ENCODE results near the gene SEZ6L.

Gene SEZ6L

DNA sequence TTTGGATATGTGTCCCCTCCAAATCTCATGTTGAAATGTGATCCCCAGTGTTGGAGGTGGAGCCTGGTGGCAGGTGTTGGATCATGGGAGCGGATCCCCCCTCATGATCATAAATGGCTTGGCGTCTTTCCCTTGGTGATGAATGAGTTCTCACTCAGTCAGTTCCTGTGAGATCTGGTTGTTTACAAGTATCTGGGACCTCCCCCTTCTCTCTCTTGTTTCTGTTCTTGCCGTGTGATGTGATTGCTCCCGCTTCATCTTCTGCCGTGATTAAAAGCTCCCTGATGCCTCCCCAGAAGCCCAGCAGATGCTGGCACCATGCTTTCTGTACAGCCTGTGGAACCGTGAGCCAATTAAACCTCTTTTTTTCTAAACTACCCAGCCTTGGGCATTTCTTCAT lies 102.2 kb downstream of the SEZ6L start:
- Histone ChIP-seq H3K27me3 (ENCODE audit: insufficient read depth, low read depth) (no peaks in the 10 kb centered on the region; the same call in 1 of the 2 replicates), H2AFZ (ENCODE audit: low read depth) (no peak overlapping the region), H3K4me2 (no peak overlapping the region), H3K27ac (no peak overlapping the region), H3K9ac (no peak overlapping the region), H3K4me3 (IDR thresholded peaks at IDR 0.05; ENCODE audit: insufficient read depth, low read depth, low read length) (no peak overlapping the region), H3K79me2 (ENCODE audit: insufficient read depth, low read depth) (no peaks in the 10 kb centered on the region), H3K36me3 (ENCODE audit: insufficient read depth) (no peaks in the 10 kb centered on the region), H3K4me1 (ENCODE audit: low read depth, poor library complexity, severe bottlenecking) (no peaks in the 10 kb centered on the region), H4K20me1 (ENCODE audit: insufficient read depth) (no peaks in the 10 kb centered on the region)
- TF ChIP-seq CTCF (conservative IDR thresholded peaks at IDR 0.05; ENCODE audit: low read depth, low read length) = no peak

- TF ChIP-seq CTCF (conservative IDR thresholded peaks at IDR 0.05; ENCODE audit: low read depth, low read length) = no peak
- Histone ChIP-seq H3K36me3 (ENCODE audit: insufficient read depth) (no peaks in the 10 kb centered on the region), H3K27ac (no peak overlapping the region), H4K20me1 (ENCODE audit: insufficient read depth) (no peaks in the 10 kb centered on the region), H3K9ac (no peak overlapping the region), H3K4me1 (ENCODE audit: low read depth, poor library complexity, severe bottlenecking) (no peaks in the 10 kb centered on the region), H3K27me3 (ENCODE audit: insufficient read depth, low read depth) (no peaks in the 10 kb centered on the region), H3K4me3 (IDR thresholded peaks at IDR 0.05; ENCODE audit: insufficient read depth, low read depth, low read length) (no peak overlapping the region), H3K79me2 (ENCODE audit: insufficient read depth, low read depth) (no peaks in the 10 kb centered on the region), H3K4me2 (no peak overlapping the region), H2AFZ (ENCODE audit: low read depth) (no peak overlapping the region)
These were observed 103.9 kb downstream of the SEZ6L start for GRCh38 chr22:26273011-26273675.

DNA sequence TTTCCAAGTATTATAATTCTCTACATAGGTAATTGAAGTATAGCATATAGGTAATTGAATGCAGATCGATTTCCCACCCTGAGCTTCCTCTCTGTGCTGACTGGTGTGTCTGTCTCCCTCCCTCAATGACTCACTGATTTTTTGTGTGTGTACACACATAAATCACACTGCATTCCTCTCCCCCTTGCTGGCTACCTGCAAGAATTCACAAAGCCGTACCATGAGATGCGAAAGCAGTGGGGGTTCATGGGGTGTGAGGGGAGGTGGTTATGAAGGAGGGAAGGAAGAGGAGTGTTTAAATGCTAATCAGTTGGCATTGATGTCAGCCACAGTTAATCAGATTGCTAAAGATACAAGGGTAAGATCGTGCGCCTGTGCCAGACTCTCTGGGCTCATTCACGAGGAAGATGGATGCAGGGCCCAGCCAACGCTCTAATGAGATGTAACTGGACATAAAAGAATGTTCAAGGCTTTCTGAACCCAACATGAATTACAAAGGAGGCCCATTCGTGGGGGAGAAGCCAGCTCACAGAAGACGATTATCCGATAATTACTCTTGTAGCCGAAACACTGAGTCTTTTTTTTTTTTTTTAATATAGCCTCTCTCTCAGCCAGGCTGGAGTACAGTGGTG lies 107.4 kb downstream of the SEZ6L start:
- Histone ChIP-seq H3K27ac (no peak overlapping the region), H3K27me3 (ENCODE audit: insufficient read depth, low read depth) (peaks cover 3% of the 10 kb centered on the region; the same call in 1 of the 2 replicates), H3K79me2 (ENCODE audit: insufficient read depth, low read depth) (no peaks in the 10 kb centered on the region), H2AFZ (ENCODE audit: low read depth) (no peak overlapping the region), H3K9ac (no peak overlapping the region), H3K4me1 (ENCODE audit: low read depth, poor library complexity, severe bottlenecking) (no peaks in the 10 kb centered on the region), H3K4me2 (no peak overlapping the region), H3K4me3 (IDR thresholded peaks at IDR 0.05; ENCODE audit: insufficient read depth, low read depth, low read length) (no peak overlapping the region), H4K20me1 (ENCODE audit: insufficient read depth) (no peaks in the 10 kb centered on the region), H3K36me3 (ENCODE audit: insufficient read depth) (no peaks in the 10 kb centered on the region)
- TF ChIP-seq CTCF (conservative IDR thresholded peaks at IDR 0.05; ENCODE audit: low read depth, low read length) = no peak

DNA sequence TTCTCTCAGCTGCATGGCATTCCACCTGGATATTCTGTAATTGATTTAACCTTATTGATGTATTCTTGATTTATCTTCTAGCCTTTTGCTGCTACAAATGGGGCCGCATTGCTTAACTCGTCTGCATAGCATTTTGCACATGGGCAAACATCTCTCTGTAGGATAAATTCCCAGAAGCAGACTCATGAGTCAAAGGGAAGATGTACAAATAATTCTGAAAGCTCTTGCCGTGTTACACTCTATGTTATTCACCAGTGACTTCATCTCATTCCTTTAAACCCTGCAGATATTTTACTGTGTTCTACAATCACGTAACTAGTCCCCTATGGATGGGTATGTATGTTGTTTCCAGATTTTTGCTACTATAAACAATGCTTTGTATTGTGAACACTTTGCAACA lies 112.7 kb downstream of the SEZ6L start:
- H3K4me3 ChIP-seq (IDR thresholded peaks at IDR 0.05; ENCODE audit: insufficient read depth, low read depth, low read length) = no peak overlapping the region
- no peaks in the 10 kb centered on the region for H3K4me1 ChIP-seq (ENCODE audit: low read depth, poor library complexity, severe bottlenecking)
- no peak for TF ChIP-seq CTCF (conservative IDR thresholded peaks at IDR 0.05; ENCODE audit: low read depth, low read length)
- H3K27me3 ChIP-seq (ENCODE audit: insufficient read depth, low read depth) = peaks cover 3% of the 10 kb centered on the region; the same call in 1 of the 2 replicates
- no peaks in the 10 kb centered on the region for H3K36me3 ChIP-seq (ENCODE audit: insufficient read depth)
- H4K20me1 ChIP-seq (ENCODE audit: insufficient read depth) = no peaks in the 10 kb centered on the region
- H3K79me2 ChIP-seq (ENCODE audit: insufficient read depth, low read depth) = no peaks in the 10 kb centered on the region
- no peak overlapping the region for H3K4me2 ChIP-seq
- no peak overlapping the region for H3K27ac ChIP-seq
- H3K9ac ChIP-seq = no peak overlapping the region
- no peak overlapping the region for H2AFZ ChIP-seq (ENCODE audit: low read depth)

Measured in KMS-11 (cell line).